ENCODE data around the gene AGO4. TPM values are rescaled to one million over a fixed set of nuclear protein-coding genes. Genes with fewer than 3 reads are reported as not detected.
A peak's percentile ranks its signal among the peaks of the same experiment; 100 is the strongest.

AGO4 gene
- total and polyA plus RNA-seq, 2 donors from 2014 or later, result 3.3 to 12.2 TPM

- Histone ChIP-seq H3K27me3 (ENCODE audit: control insufficient read depth, insufficient read depth, low read length) (no peaks in the 10 kb centered on the region), H3K9ac (ENCODE audit: low read length in 3 of 3) (no peak overlapping the region), H3K4me1 (ENCODE audit: control insufficient read depth in 2 of 3, insufficient read depth in 2 of 3, low read depth in 1 of 3, low read length in 3 of 3) (no peaks in the 10 kb centered on the region), H3K36me3 (ENCODE audit: control insufficient read depth in 2 of 3, insufficient read depth in 3 of 3, low read length in 3 of 3) (peaks cover 4 to 17% (median 13%) of the 10 kb centered on the region in 3 donors), H3K4me3 (ENCODE audit: low read length in 3 of 3) (no peak overlapping the region), H3K9me3 (ENCODE audit: control insufficient read depth in 2 of 3, insufficient read depth in 1 of 3, low read length in 3 of 3) (no peaks in the 10 kb centered on the region), H3K27ac (ENCODE audit: low read depth in 2 of 2, low read length in 2 of 2) (no peak overlapping the region)
- no peak for FAIRE-seq
- no peak for TF ChIP-seq CTCF (IDR thresholded peaks at IDR 0.05; ENCODE audit: borderline replicate concordance, extremely low read depth, insufficient read depth)
- intact Hi-C loops (cut with DNase I), result no loop called here
- peak in 2 of 5 donors; percentile 32 to 90 for DNase-seq
Measured at GRCh38 chr1:35851132-35851869, 43.5 kb downstream of the AGO4 start.

GRCh38 chr1:35852241-35852640 lies 44.4 kb downstream of the AGO4 start:
- peaks cover 4 to 17% (median 13%) of the 10 kb centered on the region in 3 donors for H3K36me3 ChIP-seq (ENCODE audit: control insufficient read depth in 2 of 3, insufficient read depth in 3 of 3, low read length in 3 of 3)
- no peak for TF ChIP-seq CTCF (IDR thresholded peaks at IDR 0.05; ENCODE audit: borderline replicate concordance, extremely low read depth, insufficient read depth)
- no peak overlapping the region for H3K4me3 ChIP-seq (ENCODE audit: low read length in 3 of 3)
- intact Hi-C loops (cut with DNase I), result no loop called here
- DNase-seq (peak in 1 of 5 donors; percentile 14), FAIRE-seq (no peak)
- H3K4me1 ChIP-seq (ENCODE audit: control insufficient read depth in 2 of 3, insufficient read depth in 2 of 3, low read depth in 1 of 3, low read length in 3 of 3), result no peaks in the 10 kb centered on the region
- H3K27me3 ChIP-seq (ENCODE audit: control insufficient read depth, insufficient read depth, low read length), result no peaks in the 10 kb centered on the region
- no peak overlapping the region for H3K9ac ChIP-seq (ENCODE audit: low read length in 3 of 3)
- H3K27ac ChIP-seq (ENCODE audit: low read depth in 2 of 2, low read length in 2 of 2), result no peak overlapping the region
- no peaks in the 10 kb centered on the region for H3K9me3 ChIP-seq (ENCODE audit: control insufficient read depth in 2 of 3, insufficient read depth in 1 of 3, low read length in 3 of 3)

DNA sequence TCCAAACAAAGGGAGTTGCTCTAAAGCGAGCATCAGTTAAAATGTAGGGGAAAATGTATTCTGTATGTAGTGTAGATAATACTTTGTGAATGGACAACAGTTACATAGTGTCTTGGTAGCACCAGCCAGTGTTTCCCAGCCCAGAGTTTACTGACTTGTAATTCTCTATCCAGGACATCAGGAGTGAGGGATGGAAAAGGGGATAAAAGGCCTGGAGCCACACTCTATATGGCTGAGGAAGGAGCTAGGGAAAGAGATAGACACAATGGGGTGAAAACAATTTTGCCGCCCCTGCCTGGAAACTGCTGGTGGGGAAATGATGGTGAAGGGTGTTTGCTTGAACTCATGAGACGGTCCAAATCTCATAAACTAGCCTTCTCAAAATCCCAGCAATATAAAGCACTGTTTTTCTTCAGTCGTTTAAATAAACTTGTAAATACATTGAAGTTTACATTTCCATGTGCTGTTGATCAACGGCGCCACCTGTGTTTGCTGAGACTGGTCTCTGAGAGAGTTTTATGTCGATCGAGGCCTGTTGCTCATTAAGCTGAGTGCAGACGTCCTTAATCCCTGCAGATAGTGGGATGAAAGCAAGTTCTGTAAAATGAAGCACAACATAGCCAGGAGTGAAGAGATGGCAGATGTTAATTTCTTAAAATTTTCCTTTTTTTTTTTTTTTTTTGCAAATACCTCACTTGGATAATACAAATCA lies 47.3 kb downstream of the AGO4 start:
- H3K27me3 ChIP-seq (ENCODE audit: control insufficient read depth, insufficient read depth, low read length), result no peaks in the 10 kb centered on the region
- FAIRE-seq (no peak), DNase-seq (no peak)
- no peak for TF ChIP-seq CTCF (IDR thresholded peaks at IDR 0.05; ENCODE audit: borderline replicate concordance, extremely low read depth, insufficient read depth)
- no peak overlapping the region for H3K9ac ChIP-seq (ENCODE audit: low read length in 3 of 3)
- no peak overlapping the region for H3K4me3 ChIP-seq (ENCODE audit: low read length in 3 of 3)
- peaks cover 4 to 17% (median 13%) of the 10 kb centered on the region in 3 donors for H3K36me3 ChIP-seq (ENCODE audit: control insufficient read depth in 2 of 3, insufficient read depth in 3 of 3, low read length in 3 of 3)
- no peak overlapping the region for H3K27ac ChIP-seq (ENCODE audit: low read depth in 2 of 2, low read length in 2 of 2)
- no peaks in the 10 kb centered on the region for H3K4me1 ChIP-seq (ENCODE audit: control insufficient read depth in 2 of 3, insufficient read depth in 2 of 3, low read depth in 1 of 3, low read length in 3 of 3)
- intact Hi-C loops (cut with DNase I), result no loop called here
- H3K9me3 ChIP-seq (ENCODE audit: control insufficient read depth in 2 of 3, insufficient read depth in 1 of 3, low read length in 3 of 3), result no peaks in the 10 kb centered on the region

Measured in kidney (tissue), 14 donors.